SW480 (cell line): Measurements from ENCODE around the gene TMCO5A.
A peak's percentile ranks its signal among the peaks of the same experiment; 100 is the strongest.
"Not testable (repeated sequence)": the region's sequence is repeated elsewhere in the genome, so short reads cannot be mapped to it uniquely, and the experiment has no call there.

Experiments used
- DNase-seq: peaks from one replicate; pipeline ENCODE4 v3.0.0-alpha.2; 2016; ENCODE audit warnings: low spot score

TMCO5A gene

GRCh38 chr15:37934340-37934739 lies at the start of gene TMCO5A:
TSS of gene TMCO5A (plus strand) at chr15:37934640. CDS start at chr15:37936324, 1,684 bp downstream.
- no peak for DNase-seq

DNA sequence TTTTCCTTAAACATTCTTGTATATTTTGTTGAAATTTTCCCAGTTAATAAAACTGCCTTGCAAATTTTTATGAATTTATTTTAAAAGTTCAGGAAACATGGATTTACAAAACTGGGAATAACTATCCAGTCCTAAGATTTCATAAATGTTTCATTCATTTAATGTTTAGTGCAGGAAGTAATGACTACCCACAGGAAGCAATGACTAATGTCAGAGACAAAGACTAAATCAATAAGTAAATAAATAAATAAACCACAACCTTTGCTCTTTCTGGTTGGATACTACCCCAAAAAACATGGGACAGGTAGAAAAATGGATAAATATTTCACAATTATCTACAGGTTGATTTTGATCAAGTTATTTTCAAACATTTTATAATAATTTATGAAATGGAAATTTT lies 48.8 kb upstream of the TMCO5A start:
- no peak for DNase-seq

GRCh38 chr15:37888356-37888755 lies 46.1 kb upstream of the TMCO5A start:
- DNase-seq, result no peak

- peak; percentile 71 for DNase-seq
Measured at GRCh38 chr15:37891766-37892368, 42.6 kb upstream of the TMCO5A start.

DNA sequence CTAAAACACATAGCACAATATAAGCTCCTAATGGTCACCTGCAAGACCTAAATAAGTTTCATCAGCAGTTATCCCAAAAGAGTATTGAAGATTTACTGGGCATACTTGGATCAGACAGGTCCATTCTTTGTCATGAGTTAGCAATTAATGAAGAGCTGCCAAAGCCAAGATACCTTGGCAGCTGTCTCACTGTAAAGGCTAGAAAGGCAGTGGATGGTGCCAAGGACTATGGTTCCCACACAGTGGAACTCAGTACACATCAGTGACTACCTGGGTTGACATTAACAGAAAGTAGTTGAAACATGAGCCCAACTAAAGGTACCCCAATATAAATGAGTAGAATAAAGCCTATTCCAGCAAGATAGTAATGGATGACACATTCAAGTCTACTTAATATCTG lies 41.1 kb upstream of the TMCO5A start:
- DNase-seq, result no peak

DNA sequence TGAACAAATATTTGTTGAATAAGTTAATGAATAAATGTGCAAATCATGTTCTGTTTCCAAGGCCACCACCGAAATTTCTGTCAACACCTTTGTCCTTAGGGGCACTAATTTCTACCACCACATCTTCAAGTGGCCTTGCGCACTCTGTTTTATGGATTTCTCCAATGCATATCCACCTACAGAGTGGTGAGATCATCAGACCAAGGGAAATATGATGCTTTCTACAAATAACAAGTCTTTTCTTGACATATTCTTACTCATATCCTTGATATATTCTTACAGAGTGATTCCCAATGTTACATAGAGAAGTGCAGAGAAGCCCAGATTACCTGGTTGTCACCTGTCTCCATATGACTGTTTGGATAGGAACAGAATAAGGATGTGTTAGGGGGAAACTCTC lies 36.1 kb upstream of the TMCO5A start:
- DNase-seq, result no peak

- DNase-seq, result peak; percentile 25
Measured at GRCh38 chr15:37900326-37901221, 33.9 kb upstream of the TMCO5A start.

- peak; percentile 3 for DNase-seq
Measured at GRCh38 chr15:37902126-37902525, 32.3 kb upstream of the TMCO5A start.

DNA sequence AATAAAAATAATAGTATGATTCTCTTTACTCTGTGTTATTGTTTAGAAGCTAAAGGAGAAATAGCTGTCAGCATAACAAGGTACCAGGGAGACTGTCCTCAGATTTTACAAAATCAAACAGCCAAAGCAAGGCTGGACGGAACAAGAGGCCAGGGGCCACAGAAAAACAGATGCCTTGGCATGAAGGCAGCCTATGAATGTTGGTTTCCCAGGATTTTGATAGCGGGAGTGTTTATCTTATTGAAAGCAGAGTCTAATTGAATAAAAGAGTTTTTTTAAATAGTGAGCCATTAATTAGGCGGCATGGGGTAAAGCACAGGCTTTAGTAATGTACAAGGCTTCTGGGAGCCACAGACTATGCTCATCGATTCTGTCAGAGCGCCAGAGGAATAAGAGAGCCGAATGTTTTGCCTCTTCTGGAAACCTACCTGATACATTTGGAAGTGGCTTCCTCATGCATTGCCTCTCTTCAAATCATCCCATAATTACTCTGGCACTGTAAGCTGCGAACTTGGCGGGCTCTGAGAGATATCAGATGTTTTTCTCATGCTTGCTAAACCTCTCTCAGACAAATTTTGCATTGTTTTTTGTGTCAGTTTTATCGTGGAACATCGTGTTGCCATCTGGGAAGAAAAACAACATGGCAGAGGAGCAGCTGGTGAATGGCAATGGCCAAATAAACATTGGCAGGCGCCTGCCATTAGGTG lies 30.4 kb upstream of the TMCO5A start:
- DNase-seq, result no peak

DNA sequence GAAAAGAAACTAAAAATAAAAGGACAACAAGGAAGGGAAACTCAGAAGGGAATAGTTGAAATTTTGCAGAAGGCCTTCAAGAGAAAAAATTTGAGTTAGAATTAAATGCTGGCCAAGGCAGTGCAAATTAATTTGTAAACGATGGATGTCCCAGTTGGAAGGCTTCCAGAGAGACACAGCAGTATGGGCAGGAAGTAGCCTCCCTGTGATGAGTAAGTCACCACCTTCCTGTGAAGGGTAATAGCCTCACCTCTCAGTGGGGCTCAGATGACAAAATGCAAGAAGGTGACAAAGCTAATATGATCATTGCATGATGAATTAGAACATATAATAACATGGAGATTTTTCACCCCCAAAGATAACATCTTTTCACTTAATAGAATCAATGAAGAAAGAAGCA lies 27.3 kb upstream of the TMCO5A start:
- peak; percentile 6 for DNase-seq

DNA sequence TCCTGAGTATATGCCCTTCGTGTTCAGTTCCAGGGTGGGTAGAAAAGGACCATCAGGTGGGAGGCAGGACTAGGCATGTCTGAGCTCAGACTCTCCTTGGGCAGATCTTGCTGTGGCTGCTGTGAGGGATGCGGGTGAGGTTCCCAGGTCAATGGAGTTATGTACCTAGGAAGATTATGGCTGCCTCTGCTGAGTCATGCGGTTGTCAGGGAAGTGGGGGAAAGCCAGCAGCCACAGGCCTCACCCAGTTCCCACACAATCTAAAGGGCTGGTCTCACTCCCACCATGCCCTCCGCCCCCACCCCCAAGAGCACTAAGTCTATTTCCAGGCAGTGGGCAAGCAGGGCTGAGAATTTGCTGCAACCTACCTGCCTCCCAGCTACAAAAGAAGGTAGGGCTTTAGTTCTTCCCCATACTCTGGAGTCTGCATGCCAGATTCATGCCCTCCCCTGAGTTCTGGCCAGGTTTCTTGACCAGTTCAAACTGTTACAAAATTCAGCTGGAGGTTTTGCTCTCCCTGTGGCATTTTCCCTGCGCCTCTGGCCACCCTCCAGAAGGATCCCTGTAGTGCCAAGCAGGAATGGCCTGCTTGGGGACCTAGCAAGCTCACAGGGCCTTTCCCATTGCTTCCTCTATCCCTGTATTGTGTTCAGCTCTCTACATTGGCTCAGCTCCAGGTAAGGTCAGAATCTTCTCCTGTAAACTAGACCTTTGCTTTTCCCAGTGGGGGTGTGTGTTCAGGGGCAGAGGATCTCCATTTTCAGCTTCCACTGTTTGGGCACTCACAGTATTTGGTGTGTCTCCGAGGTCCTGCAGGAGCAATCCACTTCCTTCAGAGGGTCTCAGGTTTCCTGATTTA lies 12.7 kb upstream of the TMCO5A start:
- peak; percentile 9 for DNase-seq

DNA sequence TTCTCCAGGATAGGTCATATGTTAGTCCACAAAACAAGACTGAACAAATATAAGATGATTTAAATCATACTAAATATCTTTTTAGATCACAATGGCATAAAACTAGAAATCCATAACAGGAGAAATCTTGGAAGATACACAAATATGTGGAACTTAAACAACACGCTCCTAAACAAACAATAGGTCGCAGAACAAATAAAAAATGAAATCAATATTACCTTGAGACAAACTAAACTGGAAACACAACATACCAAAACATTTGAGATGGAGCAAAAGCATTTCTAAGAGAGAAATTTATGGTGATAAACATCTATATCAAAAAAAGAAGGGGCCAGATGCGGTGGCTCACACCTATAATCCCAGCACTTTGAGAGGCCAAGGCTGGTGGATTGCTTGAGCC lies 8.3 kb upstream of the TMCO5A start:
- DNase-seq, result no peak

GRCh38 chr15:37929238-37929637 lies 5.2 kb upstream of the TMCO5A start:
- no peak for DNase-seq

DNA sequence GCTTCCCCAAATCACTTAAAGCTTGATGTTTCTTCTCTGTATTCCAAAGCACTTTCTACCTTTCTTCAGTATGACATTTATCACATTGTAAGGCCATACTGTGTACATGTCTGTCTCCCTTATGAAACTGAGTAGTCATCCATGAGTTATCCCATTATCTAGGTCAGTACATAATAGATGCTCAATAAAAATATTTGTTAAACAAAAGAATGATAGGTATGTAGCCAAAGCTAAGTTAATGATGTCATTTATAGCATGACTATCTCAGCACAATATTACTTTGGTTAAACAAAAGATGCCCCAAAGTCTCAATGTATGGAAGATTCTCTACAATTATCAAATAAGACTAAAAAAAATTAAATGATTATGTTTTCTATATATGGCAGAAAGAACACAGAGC lies 3.1 kb upstream of the TMCO5A start:
- no peak for DNase-seq

DNA sequence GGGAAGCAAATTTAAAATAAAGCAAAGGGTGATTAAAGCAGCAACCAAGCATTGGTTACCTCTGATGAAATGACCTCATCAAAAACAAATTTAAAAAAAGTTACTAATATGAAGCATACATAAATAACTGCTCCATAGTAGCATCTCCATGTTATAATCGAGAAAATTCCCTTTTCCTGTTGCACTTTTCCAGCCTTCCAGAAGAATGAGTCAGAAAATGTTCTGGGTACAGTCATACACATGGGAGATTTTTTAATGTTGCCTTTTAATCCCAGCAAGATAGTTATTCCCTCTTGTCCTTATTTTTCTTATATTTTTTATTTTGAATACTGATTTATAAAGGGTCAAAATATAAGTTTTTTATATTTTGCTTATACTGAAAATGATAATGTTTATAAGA lies 2.6 kb upstream of the TMCO5A start:
- DNase-seq, result no peak

GRCh38 chr15:37932549-37932948 lies 1.9 kb upstream of the TMCO5A start:
- DNase-seq, result no peak

DNA sequence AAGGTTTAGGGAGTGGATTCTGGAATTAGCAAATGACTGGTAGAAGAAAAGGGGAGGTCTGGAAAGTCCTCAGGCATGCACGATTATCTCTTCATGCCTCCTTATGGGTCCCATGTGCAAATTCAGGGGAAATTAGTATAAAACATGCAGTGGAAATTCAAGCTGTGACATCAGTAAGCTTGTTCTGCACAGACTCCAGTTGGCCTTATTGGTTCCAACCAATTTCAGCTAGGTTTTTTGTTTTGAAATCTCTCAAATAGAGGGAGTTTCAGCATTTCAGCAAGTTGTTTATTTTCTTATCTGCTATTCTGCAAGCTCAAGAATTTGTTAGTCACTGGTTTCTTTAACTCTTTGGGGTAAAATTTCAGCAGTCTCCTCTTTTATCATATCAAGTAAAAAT lies 774 bp upstream of the TMCO5A start:
- no peak for DNase-seq

GRCh38 chr15:37940876-37941275 lies 6.4 kb downstream of the TMCO5A start:
- no peak for DNase-seq

DNA sequence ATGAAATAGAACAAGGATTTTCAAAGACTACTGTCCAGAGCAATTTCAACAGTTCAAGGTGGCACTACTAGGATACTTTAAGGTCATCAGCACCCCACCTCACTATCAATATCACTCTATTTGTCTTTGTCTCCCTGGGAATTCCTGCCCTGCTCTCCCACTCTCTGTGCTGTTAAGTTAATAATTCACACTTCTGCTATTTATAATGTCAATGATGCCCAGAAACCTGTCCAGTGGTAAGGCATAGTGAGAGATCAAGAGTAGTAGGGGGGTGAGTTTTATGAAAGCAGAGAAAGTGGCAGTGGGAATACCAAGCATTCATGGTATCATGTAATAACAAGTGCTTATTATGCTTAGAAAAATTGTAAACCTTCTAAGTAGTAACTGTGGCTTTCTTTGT lies 7.3 kb downstream of the TMCO5A start:
- DNase-seq, result no peak

DNA sequence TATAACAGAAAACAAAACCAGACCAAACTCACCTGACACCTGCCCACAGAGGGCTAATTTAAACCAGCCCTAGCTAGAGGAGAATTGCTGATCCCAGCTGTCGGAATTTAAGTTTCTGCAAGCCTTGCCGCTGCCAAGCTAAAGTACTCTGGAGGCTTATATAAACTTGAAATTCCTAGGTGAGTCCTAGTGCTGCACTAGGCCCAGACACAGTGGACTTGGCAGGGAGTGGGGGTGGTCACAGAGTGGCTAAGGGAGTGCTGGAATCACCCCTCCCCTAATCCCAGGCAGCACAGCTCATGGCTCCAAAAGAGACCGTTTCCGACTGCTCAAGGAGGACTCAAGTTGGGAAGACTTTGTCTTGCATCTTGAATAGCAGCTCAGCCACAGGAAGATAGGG lies 17.6 kb downstream of the TMCO5A start:
- no peak for DNase-seq

- not testable (repeated sequence) for DNase-seq
Measured at GRCh38 chr15:37960742-37961141, 26.3 kb downstream of the TMCO5A start.

GRCh38 chr15:37967788-37968187 lies 33.3 kb downstream of the TMCO5A start:
- DNase-seq, result peak; percentile 1
